ENCODE measurements around the gene ATP4B.
"Not testable (repeated sequence)": the region's sequence is repeated elsewhere in the genome, so short reads cannot be mapped to it uniquely, and the experiment has no call there.

The ATP4B gene

DNA sequence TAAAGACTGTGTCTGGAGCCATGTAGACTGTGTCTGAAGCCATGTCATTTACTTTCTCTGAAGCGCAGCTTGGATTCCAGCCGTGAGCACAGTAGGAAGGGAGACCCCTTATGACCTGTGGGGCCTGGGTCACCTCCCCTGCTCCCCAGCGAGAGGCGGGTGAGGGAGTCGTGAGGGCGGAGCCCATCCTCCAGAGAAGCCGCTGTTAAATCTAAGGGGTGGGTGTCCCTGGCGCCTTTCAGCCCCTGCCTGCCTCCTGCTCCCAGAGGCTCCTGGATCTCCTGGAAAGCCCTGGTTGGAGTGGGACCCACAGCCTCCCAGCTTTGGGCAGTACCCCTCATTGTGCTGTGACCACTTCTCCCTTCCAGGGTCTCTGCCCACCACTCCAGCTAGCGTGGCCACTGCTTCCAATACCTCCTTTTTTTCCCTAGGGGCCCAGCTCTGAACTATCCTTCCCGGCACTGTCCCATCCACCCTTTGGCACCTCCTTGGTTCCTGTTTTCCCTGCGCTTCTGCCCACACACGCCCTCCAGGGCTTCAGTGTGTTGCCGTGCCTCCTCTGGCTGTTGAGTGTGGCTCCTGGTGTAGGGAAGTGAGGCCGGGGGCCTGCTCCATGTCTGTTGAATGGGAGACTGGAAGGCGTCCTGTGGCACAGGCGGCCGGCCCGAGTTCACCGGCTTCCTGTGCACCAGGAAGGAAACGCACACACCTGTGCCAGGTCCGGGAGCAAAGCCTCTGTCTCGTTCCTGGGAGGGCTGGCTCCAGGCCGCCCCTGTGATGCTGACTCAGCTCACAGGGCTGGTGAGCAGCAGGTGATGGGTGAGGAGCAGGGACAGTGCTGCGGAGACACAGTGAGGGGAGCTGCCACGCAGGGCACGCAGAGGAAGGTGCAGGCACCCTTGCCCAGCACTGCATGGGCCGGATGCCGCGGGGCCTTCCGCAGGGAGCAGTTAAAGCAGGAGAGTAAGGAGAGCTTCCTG, 29.4 kb downstream of the ATP4B start:
- Mint-ChIP-seq H3K4me1 (peaks cover 13% of the 10 kb centered on the region), H3K36me3 (ENCODE audit: low read depth) (peaks cover 56% of the 10 kb centered on the region), H3K4me3 (no peak overlapping the region), H3K9me3 (no peaks in the 10 kb centered on the region), H3K27me3 (no peaks in the 10 kb centered on the region), H3K27ac (no peak overlapping the region)
- DNase-seq, result no peak
- ATAC-seq, result no peak

DNA sequence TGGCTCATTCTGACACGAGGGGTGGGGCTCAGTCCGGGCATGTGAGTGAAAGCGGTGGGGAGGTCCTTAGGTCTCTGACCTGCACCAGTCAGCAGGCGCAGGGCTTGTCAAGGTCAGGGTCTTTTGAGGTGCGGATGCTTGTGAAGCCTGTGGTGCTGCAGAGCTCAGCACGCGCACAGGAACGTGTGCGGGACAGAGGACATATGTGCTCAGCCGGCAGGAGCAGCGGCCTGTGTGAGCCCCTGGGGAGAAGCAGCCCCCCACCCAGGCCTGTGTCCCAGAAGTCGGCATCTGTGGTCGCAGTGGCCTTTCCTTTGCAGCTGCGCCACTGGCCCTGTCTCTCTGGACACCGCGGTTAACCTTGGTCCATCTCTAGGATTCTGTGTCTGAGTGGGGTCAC, 30.9 kb downstream of the ATP4B start:
- Mint-ChIP-seq H3K36me3 (ENCODE audit: low read depth) (peaks cover 50% of the 10 kb centered on the region), H3K4me3 (no peak overlapping the region), H3K4me1 (peaks cover 4% of the 10 kb centered on the region), H3K27me3 (no peaks in the 10 kb centered on the region), H3K27ac (no peak overlapping the region), H3K9me3 (no peaks in the 10 kb centered on the region)
- ATAC-seq, result no peak
- DNase-seq, result no peak

DNA sequence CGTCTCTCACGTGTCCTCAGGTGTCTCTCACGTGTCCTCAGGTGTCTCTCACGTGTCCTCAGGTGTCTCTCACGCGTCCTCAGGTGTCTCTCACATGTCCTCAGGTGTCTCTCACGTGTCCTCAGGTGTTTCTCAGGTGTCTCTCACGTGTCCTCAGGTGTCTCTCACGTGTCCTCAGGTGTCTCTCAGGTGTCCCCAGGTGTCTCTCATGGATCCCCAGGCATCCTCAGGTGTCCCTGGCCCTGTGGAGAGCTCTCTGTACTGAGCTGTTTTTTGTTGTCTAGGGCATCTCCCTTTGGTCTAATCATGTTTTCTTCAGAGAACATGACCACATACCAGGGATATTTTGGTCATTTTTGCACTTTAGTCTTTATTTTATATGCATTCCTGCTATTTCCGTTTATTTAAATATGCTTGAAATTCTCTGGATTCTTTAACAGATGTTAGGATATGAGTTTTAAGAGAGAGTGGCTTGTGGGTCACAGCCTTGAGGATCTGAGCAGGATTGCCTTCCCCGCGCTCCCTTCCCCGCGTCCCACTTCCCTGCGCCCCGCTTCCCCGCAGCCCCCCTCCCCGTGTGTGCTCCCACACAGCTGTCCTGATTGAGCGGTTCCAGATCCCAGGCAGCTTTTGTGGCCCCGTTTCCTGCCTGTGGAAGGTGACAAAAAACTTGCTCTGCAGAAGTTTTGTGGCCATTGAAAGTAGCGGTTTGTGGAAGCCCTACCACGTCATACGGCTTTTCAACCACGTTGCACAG, 31.9 kb downstream of the ATP4B start:
- ATAC-seq (no peak), DNase-seq (no peak)
- Mint-ChIP-seq H3K27ac (no peak overlapping the region), H3K9me3 (no peaks in the 10 kb centered on the region), H3K4me1 (peaks cover 2% of the 10 kb centered on the region), H3K4me3 (no peak overlapping the region), H3K27me3 (no peaks in the 10 kb centered on the region), H3K36me3 (ENCODE audit: low read depth) (peaks cover 44% of the 10 kb centered on the region)

DNA sequence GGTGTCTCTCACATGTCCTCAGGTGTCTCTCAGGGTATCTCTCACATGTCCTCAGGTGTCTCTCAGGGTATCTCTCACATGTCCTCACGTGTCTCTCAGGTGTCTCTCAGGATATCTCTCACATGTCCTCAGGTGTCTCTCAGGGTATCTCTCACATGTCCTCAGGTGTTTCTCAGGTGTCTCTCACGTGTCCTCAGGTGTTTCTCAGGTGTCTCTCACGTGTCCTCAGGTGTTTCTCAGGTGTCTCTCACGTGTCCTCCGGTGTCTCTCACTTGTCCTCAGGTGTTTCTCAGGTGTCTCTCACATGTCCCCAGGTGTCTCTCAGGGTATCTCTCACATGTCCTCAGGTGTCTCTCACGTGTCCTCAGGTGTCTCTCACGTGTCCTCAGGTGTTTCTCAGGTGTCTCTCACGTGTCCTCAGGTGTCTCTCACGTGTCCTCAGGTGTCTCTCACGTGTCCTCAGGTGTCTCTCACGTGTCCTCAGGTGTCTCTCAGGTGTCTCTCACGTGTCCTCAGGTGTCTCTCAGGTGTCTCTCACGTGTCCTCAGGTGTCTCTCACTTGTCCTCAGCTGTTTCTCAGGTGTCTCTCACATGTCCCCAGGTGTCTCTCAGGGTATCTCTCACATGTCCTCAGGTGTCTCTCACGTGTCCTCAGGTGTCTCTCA, 33.2 kb downstream of the ATP4B start:
- peaks cover 36% of the 10 kb centered on the region for H3K36me3 Mint-ChIP-seq (ENCODE audit: low read depth)
- not testable (repeated sequence) for H3K27me3 Mint-ChIP-seq, DNase-seq, H3K4me1 Mint-ChIP-seq, H3K4me3 Mint-ChIP-seq, H3K9me3 Mint-ChIP-seq, H3K27ac Mint-ChIP-seq, ATAC-seq

DNA sequence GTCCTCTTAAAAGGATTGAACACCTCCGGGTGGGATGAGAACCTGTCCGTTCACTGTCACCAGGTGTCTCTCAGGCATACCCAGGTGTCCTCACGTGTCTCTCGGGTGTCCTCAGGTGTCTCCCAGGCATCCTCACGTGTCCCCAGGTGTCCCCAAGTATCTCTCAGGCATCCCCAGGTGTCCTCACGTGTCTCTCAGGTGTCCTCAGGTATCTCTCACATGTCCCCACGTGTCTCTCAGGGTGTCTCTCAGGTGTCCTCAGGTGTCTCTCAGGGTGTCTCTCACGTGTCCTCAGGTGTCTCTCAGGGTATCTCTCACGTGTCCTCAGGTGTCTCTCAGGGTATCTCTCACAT, 33.8 kb downstream of the ATP4B start:
- H3K9me3 Mint-ChIP-seq, result no peaks in the 10 kb centered on the region
- peaks cover 31% of the 10 kb centered on the region for H3K36me3 Mint-ChIP-seq (ENCODE audit: low read depth)
- no peak for DNase-seq
- no peaks in the 10 kb centered on the region for H3K27me3 Mint-ChIP-seq
- no peak overlapping the region for H3K4me3 Mint-ChIP-seq
- H3K27ac Mint-ChIP-seq, result no peak overlapping the region
- no peaks in the 10 kb centered on the region for H3K4me1 Mint-ChIP-seq
- no peak for ATAC-seq

DNA sequence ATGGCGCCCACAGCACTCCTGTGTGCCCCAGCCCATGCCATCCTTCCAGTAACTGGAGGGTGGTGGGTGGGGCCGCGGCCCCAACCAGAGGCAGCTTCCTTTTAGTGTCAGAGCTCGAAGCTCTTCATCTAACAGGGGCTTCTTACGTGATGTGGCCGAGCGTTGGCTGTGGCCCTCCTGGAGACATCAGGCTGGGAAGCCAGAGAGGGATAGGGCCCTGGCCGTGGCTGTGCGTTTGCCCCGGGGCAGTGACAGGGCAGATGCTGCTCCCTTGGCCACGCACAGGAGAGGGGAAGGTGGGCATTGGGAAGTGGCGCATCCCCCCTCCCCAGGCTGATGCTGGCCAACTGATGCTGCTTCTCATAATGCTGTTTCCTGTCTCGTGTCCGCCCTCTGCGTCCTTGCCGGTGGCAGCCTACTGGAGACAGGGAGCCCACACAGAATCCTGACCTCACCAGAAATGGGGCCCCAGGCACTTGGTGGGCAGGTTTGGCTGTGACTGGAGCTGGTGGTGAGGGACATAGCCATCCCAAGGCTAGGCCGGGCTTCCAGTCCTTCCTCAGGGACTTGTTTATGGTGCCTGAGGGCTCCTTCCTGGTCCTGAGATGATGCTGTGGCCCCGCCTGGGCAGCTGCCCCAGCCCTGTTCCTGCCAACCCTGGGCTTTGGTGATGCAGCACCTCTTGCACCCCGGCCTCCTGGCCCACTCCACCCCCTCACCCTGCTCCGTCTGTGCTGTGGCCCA, 34.3 kb downstream of the ATP4B start:
- no peaks in the 10 kb centered on the region for H3K9me3 Mint-ChIP-seq
- peaks cover 30% of the 10 kb centered on the region for H3K36me3 Mint-ChIP-seq (ENCODE audit: low read depth)
- no peaks in the 10 kb centered on the region for H3K27me3 Mint-ChIP-seq
- no peaks in the 10 kb centered on the region for H3K4me1 Mint-ChIP-seq
- DNase-seq, result no peak
- no peak for ATAC-seq
- no peak overlapping the region for H3K27ac Mint-ChIP-seq
- no peak overlapping the region for H3K4me3 Mint-ChIP-seq

DNA sequence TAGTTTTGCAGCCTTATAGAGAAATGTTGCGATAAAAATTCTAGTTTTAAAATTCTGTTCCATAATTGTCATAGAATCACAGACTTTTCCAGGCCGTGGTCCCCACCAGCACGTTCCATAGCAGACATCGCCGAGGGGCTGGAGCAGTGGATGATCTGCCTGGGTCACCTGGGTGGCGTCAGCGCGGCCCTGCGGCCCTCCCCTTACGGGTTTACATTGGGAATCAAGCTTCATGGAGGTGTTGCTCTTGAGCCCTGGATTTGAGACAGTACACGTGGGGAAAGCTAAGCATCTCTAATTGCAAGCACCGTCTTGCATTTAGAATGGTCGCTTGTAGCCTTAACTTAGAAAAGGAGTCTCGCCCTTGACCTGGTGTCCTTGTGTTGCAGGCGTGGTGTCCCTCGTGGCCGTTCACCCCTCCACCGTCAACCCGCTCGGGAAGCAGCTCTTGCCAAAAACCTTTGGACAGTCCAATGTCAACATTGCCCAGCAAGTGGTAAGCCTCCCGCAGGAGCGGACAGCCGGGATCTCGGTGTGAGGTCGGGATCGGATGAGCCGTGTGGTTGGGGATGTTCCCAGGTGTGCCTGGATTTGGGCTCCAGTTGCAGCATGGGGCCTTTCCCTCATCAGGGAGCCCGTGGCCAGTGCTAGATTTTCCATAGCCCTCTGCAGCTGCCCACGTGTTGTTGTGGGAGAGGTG, 35.1 kb downstream of the ATP4B start:
- Mint-ChIP-seq H3K4me1 (no peaks in the 10 kb centered on the region), H3K4me3 (no peak overlapping the region), H3K9me3 (no peaks in the 10 kb centered on the region), H3K27me3 (no peaks in the 10 kb centered on the region), H3K36me3 (ENCODE audit: low read depth) (peaks cover 37% of the 10 kb centered on the region), H3K27ac (no peak overlapping the region)
- ATAC-seq (no peak), DNase-seq (no peak)

DNA sequence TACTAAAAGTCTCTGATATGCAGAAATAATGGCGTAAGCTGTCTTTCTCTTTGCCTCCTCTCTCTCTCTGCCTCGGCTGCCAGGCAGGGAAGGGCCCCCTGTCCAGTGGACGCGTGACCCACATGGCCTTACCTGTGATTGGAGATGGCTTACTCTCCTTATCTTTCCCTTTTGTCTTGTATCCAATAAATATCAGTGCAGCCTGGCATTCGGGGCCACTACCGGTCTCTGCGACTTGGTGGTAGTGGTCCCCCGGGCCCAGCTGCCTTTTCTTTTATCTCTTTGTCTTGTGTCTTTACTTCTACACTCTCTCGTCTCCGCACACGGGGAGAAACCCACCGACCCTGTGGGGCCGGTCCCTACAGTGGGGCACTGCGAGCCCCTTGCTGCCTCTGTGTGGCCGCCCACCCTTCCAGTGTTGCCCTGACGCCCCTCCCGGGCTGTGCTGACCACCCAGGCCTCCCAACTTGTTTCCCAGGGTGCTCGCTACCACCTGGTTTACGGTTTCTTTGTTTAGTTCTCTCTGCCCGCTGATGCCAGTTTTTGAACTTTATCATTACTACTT, 35.9 kb downstream of the ATP4B start:
- Mint-ChIP-seq H3K27ac (peak overlapping the region; percentile 37), H3K36me3 (ENCODE audit: low read depth) (peaks cover 38% of the 10 kb centered on the region)
- H3K27me3 Mint-ChIP-seq, ATAC-seq, H3K4me1 Mint-ChIP-seq, H3K9me3 Mint-ChIP-seq, DNase-seq, H3K4me3 Mint-ChIP-seq: not testable (repeated sequence)

DNA sequence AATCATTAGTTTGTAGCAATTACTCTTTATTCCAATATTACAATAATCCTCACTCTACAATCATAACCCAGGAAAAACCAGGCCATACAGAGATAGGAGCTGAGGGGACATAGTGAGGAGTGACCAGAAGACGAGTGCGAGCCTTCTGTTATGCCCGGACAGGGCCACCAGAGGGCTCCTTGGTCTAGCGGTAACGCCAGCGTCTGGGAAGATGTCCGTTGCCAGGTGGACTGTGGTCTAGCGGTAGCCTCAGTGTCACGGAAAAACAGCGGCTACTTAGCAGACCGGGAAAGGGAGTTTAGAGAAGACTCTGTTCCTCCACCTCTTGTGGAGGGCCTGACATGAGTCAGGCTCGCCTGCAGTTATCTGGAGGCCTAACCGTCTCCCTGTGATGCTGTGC, 36.5 kb downstream of the ATP4B start:
- H3K9me3 Mint-ChIP-seq, H3K27me3 Mint-ChIP-seq, ATAC-seq, DNase-seq, H3K27ac Mint-ChIP-seq, H3K4me1 Mint-ChIP-seq, H3K4me3 Mint-ChIP-seq: not testable (repeated sequence)
- peaks cover 32% of the 10 kb centered on the region for H3K36me3 Mint-ChIP-seq (ENCODE audit: low read depth)

DNA sequence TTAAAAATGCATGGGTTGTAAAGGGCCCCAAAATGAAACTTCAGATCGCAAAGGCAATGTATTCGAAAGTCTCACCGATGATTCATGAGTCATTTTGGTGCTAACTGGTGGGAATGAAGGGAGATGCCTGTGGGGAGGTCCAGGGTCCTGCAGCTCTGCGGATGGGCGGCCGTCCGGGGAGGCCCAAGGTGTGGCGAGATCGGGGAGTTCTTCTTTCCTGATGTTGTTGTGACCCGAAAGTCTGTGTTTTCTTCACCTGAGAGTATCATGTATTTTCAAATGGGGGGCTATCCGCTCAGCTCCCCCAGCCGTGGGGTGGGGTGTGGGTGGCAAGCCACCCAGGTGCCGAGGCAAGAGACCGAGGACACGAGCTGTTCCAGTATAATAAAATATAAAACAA, 37.0 kb downstream of the ATP4B start:
- Mint-ChIP-seq H3K27me3 (no peaks in the 10 kb centered on the region), H3K4me1 (no peaks in the 10 kb centered on the region), H3K36me3 (ENCODE audit: low read depth) (peaks cover 30% of the 10 kb centered on the region), H3K9me3 (no peaks in the 10 kb centered on the region), H3K4me3 (no peak overlapping the region), H3K27ac (no peak overlapping the region)
- DNase-seq (no peak), ATAC-seq (no peak)

DNA sequence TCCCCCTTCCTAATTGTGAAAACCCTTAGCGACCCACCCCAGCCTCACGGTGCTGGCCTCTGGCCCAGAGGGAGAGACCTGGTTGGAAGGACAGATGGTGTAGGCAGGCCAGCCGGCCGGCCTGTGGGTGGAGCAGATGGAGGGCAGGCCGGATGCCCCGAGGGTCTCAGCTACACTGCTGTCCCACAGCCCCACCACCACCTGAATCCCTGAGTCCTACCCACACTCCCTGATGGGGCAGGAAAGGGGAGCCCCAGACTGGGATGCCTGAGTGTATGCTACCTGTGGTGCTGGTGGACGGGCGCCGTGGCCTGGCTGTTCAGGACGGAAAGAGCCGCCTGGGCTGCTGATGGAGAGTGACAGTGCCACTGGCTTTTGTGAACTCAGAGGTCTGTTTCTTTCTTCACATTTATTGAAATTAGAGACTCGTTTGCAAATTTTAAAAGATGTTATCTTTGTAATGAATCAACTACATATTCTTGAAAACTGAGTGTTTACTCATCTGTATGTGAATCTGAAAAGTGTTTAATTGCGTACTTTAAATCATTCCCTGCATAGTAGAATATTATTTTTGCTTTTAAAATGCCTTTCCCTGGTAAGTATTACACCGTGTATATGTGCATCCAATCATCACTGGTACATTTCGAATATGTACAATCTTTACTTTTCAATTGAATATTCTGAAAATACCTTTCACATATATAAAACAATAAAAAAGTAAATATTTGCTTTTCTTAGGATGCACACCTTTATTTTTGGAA, 37.8 kb downstream of the ATP4B start:
- no peak for DNase-seq
- Mint-ChIP-seq H3K27me3 (no peaks in the 10 kb centered on the region), H3K36me3 (ENCODE audit: low read depth) (peaks cover 28% of the 10 kb centered on the region), H3K4me1 (no peaks in the 10 kb centered on the region), H3K9me3 (no peaks in the 10 kb centered on the region), H3K4me3 (no peak overlapping the region), H3K27ac (no peak overlapping the region)
- no peak for ATAC-seq

DNA sequence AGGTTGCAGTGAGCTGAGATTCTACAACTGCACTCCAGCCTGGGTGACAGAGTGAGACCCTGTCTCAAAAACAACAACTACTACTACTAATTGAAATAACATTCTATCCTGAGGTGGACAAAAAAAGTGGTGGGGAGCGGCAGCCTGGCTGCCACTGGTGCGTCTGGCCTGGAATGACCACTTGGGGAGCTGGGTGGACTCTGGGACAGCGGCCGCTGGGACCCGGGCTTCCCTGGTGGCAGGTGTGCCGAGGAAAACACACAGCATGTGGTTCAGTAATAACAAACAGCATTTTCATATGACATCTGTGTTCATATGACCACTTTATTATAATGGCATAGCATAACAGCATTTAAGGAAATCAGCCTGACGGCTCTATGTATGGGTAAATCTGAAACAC, 39.5 kb downstream of the ATP4B start:
- H3K36me3 Mint-ChIP-seq (ENCODE audit: low read depth), result peaks cover 14% of the 10 kb centered on the region
- DNase-seq, result no peak
- no peak overlapping the region for H3K27ac Mint-ChIP-seq
- H3K9me3 Mint-ChIP-seq, result no peaks in the 10 kb centered on the region
- H3K27me3 Mint-ChIP-seq, result no peaks in the 10 kb centered on the region
- no peaks in the 10 kb centered on the region for H3K4me1 Mint-ChIP-seq
- ATAC-seq, result no peak
- H3K4me3 Mint-ChIP-seq, result no peak overlapping the region

DNA sequence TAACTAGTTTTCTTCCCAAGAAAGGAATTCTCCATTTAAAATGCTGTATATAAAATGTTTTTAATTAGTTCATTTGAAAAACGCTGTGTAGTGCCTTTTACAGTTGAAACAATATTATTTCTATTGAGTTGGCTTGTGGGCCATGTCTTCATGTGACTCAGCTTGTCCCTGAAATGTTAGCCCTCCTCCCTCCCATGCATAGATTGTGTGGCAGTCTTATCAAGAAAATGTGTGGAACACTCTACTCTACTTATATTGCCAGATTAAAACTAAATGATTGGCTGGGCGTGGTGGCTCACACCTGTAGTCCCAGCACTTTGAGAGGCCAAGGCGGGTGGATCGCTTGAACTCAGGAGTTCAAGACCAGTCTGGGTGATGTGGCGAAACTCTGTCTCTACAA, 40.0 kb downstream of the ATP4B start:
- Mint-ChIP-seq H3K4me3 (no peak overlapping the region), H3K27ac (no peak overlapping the region), H3K36me3 (ENCODE audit: low read depth) (peaks cover 12% of the 10 kb centered on the region), H3K9me3 (no peaks in the 10 kb centered on the region), H3K27me3 (no peaks in the 10 kb centered on the region), H3K4me1 (no peaks in the 10 kb centered on the region)
- DNase-seq (no peak), ATAC-seq (no peak)

Measured in activated naive CD8-positive, alpha-beta T cell treated with anti-CD3 and anti-CD28 coated beads, Interleukin-2, amount 50 U/mL, for 24 hours (primary cell).